ENCODE measurements around the gene EIF3K. TPM values are rescaled to one million over a fixed set of nuclear protein-coding genes. Genes with fewer than 3 reads are reported as not detected.

EIF3K gene
- polyA plus RNA-seq, 2 of the 4 experiments (the other 2 are of a cell fraction), result 419 to 937 TPM

DNA sequence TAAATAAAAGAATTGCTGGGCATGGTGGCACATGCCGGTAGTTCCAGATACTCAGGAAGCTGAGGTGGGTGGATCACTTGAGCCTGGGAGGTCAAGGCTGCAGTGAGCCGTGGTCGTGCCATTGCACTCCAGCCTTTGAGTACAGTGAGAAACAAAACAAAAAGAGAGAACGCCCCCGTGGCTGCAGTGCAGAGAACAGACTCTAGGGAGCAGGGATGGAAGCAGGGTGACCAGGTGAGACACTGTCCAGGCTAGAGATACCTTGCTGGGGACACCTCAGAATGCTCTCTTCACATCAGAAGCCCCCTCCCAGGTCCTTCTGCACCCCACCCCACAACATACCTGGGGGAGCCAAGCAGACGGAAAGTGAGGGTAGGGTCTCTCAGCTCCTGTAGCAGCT lies 26.0 kb upstream of the EIF3K start:
- ATAC-seq, result peak in 1 of 2 experiments; percentile 37; a peak in 2 of 6 replicates

DNA sequence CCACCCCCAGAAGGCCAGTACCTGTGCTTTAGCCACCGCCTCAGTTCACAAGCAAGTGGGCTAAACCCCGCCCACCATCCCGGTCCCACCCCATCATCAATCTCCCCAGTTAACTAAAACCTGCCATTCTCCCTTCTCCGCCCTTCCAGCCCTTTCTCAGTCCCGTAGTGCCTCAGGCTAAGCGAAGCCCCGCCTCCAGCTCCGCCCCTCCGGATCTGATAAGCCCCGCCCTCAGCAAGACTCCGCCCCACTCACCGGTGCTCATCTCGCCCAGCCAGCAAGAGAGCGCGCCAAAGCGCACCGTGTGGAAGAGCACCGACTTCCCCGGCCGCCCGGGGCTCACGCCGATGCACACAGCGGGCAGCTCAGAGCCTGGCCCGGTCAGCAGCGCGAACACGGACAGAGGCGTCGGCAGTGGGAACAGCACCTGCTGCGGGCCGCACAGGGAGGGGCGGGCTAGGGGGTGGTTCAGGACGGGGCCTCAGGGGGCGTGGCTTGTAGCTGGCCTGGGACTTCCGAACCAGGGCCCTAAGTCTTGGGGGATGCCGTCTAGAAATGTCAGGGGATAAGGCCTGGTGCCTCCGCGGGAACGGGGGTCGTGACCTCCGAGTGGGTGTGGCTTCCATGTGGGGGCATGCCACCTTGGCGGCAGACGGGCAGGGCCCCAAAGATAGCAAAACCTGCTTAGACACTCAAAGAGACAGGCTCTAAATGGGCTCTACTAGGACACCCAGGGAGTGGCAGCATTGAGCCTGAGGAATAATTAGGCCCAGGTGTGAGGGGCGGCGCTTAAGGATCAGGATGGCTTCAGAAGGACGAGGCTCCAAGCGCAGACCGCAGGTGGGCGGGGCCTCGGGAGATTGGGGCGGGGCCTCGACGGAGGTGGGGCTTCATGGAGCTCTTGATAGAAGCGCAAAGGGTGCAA lies 22.7 kb upstream of the EIF3K start:
- Histone ChIP-seq H3K4me1 (0 out of 3 replicates have a peak, but pooled peaks cover 5% of the 10 kb centered on the region), H3K4me3 (peak overlapping the region; percentile 42), H3K9me3 (no peaks in the 10 kb centered on the region), H3K4me2 (peak overlapping the region; percentile 83), H3K27ac (peak overlapping the region; percentile 19 to 56; a peak in 4 of 6 replicates)
- ChIA-PET CTCF (interaction anchor here (0.5 to 5.5 kb wide), 14 partner anchors 10 to 334 kb away, joined by 3 to 17 read pairs (median 5); partner anchors contain the start of genes FAM98C, MRPS12 and SARS2), POLR2A (interaction anchor here (1.8 kb wide), 1 partner anchor 22 kb away, joined by 13 read pairs; the partner anchor contains the start of gene EIF3K)
- peak; percentile 81 for FAIRE-seq
- 18% methylated on average over 52 of the region's 55 CpGs for WGBS (ENCODE audit: missing lambda C conversion rate)
- ATAC-seq, result peak; percentile 84 to 89
- peak; percentile 84 to 90 for DNase-seq (ENCODE audit: low read depth in 1 of 2, low spot score in 1 of 2)
- TF ChIP-seq, protein P1, sequence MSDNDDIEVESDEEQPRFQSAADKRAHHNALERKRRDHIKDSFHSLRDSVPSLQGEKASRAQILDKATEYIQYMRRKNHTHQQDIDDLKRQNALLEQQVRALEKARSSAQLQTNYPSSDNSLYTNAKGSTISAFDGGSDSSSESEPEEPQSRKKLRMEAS (IDR thresholded peaks at IDR 0.05), result peak; percentile 92
- TF ChIP-seq POLR2A (IDR thresholded peaks at IDR 0.05; ENCODE audit: low read length) (no peak), FOSB (CRISPR knock-in tag; IDR thresholded peaks at IDR 0.05) (no peak), NR3C1 (IDR thresholded peaks at IDR 0.05) (no peak), PHF8 (IDR thresholded peaks at IDR 0.05; ENCODE audit: borderline replicate concordance, low read depth) (no peak), BHLHE40 (IDR thresholded peaks at IDR 0.05; ENCODE audit: low read depth, low read length) (no peak), EP300 (IDR thresholded peaks at IDR 0.05) (0 out of 5 replicates have a peak, but pooled peaks of 1 of the 2 experiments have one; percentile 12), RNF2 (IDR thresholded peaks at IDR 0.05; ENCODE audit: borderline replicate concordance, low read depth) (no peak), CHD2 (IDR thresholded peaks at IDR 0.05; ENCODE audit: low read length, partially characterized antibody) (no peak), HOXA7 (CRISPR knock-in tag; IDR thresholded peaks at IDR 0.05) (no peak), POLR2AphosphoS2 (conservative IDR thresholded peaks at IDR 0.05; ENCODE audit: low read length) (no peak), KDM1A (IDR thresholded peaks at IDR 0.05; ENCODE audit: low read depth) (no peak), CEBPB (IDR thresholded peaks at IDR 0.05) (no peak)
- TF ChIP-seq, protein P2, sequence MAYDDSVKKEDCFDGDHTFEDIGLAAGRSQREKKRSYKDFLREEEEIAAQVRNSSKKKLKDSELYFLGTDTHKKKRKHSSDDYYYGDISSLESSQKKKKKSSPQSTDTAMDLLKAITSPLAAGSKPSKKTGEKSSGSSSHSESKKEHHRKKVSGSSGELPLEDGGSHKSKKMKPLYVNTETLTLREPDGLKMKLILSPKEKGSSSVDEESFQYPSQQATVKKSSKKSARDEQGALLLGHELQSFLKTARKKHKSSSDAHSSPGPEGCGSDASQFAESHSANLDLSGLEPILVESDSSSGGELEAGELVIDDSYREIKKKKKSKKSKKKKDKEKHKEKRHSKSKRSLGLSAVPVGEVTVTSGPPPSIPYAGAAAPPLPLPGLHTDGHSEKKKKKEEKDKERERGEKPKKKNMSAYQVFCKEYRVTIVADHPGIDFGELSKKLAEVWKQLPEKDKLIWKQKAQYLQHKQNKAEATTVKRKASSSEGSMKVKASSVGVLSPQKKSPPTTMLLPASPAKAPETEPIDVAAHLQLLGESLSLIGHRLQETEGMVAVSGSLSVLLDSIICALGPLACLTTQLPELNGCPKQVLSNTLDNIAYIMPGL (CRISPR knock-in tag; IDR thresholded peaks at IDR 0.05; ENCODE audit: borderline replicate concordance), result no peak
- TF ChIP-seq, protein P3, sequence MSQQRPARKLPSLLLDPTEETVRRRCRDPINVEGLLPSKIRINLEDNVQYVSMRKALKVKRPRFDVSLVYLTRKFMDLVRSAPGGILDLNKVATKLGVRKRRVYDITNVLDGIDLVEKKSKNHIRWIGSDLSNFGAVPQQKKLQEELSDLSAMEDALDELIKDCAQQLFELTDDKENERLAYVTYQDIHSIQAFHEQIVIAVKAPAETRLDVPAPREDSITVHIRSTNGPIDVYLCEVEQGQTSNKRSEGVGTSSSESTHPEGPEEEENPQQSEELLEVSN (IDR thresholded peaks at IDR 0.05; ENCODE audit: borderline replicate concordance, low read depth), result peak; percentile 89

More for the DNA sequence above, 26.0 kb upstream of the EIF3K start:
- 44% methylated on average over 6 of the region's 6 CpGs for WGBS (ENCODE audit: missing lambda C conversion rate)
- Histone ChIP-seq H3K4me1 (0 out of 3 replicates have a peak, but pooled peaks cover 5% of the 10 kb centered on the region), H3K4me3 (no peak overlapping the region), H3K4me2 (no peak overlapping the region), H3K9me3 (no peaks in the 10 kb centered on the region), H3K27ac (no peak overlapping the region)
- FAIRE-seq, result peak; percentile 13
- no peak for DNase-seq (ENCODE audit: low read depth in 1 of 2, low spot score in 1 of 2)
- TF ChIP-seq RFX5 (IDR thresholded peaks at IDR 0.05) (no peak), GATA3 (IDR thresholded peaks at IDR 0.05; ENCODE audit: borderline replicate concordance) (no peak), CHD4 (IDR thresholded peaks at IDR 0.05; ENCODE audit: borderline replicate concordance) (no peak)
- TF ChIP-seq, protein P2 (CRISPR knock-in tag; IDR thresholded peaks at IDR 0.05; ENCODE audit: borderline replicate concordance), result no peak
- TF ChIP-seq, protein P4, sequence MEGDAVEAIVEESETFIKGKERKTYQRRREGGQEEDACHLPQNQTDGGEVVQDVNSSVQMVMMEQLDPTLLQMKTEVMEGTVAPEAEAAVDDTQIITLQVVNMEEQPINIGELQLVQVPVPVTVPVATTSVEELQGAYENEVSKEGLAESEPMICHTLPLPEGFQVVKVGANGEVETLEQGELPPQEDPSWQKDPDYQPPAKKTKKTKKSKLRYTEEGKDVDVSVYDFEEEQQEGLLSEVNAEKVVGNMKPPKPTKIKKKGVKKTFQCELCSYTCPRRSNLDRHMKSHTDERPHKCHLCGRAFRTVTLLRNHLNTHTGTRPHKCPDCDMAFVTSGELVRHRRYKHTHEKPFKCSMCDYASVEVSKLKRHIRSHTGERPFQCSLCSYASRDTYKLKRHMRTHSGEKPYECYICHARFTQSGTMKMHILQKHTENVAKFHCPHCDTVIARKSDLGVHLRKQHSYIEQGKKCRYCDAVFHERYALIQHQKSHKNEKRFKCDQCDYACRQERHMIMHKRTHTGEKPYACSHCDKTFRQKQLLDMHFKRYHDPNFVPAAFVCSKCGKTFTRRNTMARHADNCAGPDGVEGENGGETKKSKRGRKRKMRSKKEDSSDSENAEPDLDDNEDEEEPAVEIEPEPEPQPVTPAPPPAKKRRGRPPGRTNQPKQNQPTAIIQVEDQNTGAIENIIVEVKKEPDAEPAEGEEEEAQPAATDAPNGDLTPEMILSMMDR (IDR thresholded peaks at IDR 0.05), result no peak
- TF ChIP-seq, protein P5, sequence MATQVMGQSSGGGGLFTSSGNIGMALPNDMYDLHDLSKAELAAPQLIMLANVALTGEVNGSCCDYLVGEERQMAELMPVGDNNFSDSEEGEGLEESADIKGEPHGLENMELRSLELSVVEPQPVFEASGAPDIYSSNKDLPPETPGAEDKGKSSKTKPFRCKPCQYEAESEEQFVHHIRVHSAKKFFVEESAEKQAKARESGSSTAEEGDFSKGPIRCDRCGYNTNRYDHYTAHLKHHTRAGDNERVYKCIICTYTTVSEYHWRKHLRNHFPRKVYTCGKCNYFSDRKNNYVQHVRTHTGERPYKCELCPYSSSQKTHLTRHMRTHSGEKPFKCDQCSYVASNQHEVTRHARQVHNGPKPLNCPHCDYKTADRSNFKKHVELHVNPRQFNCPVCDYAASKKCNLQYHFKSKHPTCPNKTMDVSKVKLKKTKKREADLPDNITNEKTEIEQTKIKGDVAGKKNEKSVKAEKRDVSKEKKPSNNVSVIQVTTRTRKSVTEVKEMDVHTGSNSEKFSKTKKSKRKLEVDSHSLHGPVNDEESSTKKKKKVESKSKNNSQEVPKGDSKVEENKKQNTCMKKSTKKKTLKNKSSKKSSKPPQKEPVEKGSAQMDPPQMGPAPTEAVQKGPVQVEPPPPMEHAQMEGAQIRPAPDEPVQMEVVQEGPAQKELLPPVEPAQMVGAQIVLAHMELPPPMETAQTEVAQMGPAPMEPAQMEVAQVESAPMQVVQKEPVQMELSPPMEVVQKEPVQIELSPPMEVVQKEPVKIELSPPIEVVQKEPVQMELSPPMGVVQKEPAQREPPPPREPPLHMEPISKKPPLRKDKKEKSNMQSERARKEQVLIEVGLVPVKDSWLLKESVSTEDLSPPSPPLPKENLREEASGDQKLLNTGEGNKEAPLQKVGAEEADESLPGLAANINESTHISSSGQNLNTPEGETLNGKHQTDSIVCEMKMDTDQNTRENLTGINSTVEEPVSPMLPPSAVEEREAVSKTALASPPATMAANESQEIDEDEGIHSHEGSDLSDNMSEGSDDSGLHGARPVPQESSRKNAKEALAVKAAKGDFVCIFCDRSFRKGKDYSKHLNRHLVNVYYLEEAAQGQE (IDR thresholded peaks at IDR 0.05), result no peak
- POLR2A ChIA-PET, result no interaction called here
- CTCF ChIA-PET, result interaction anchor here (0.7 to 5.5 kb wide), 12 partner anchors 9 to 190 kb away, joined by 3 to 17 read pairs (median 3); partner anchors contain the start of gene FAM98C
